Measurements from ENCODE around the gene GATAD1. TPM values are rescaled to one million over a fixed set of nuclear protein-coding genes. Genes with fewer than 3 reads are reported as not detected.

Gene GATAD1
- polyA plus RNA-seq, 3 donors = 6.6 to 34.1 (median 7.6) TPM

GRCh38 chr7:92461027-92462003, 14.0 kb downstream of the GATAD1 start:
- peak; percentile 76 for TF ChIP-seq CTCF (IDR thresholded peaks at IDR 0.05)
- Histone ChIP-seq H3K9me3 (replicated peaks in 1 of 2; ENCODE audit: control insufficient read depth in 1 of 2, insufficient read depth in 1 of 2, low read length in 2 of 2) (no peaks in the 10 kb centered on the region), H3K79me2 (ENCODE audit: insufficient read depth, low read length) (no peaks in the 10 kb centered on the region), H3K36me3 (replicated peaks in 1 of 2; ENCODE audit: control insufficient read depth in 1 of 2, insufficient read depth in 2 of 2, low read length in 2 of 2) (peaks cover 15 to 48% of the 10 kb centered on the region in 2 donors), H3K4me3 (replicated peaks in 1 of 3; ENCODE audit: low read depth in 2 of 3, low read length in 3 of 3) (no peak overlapping the region), H3K4me1 (ENCODE audit: control insufficient read depth in 1 of 2, insufficient read depth in 2 of 2, low read length in 2 of 2) (no peaks in the 10 kb centered on the region), H3K27ac (ENCODE audit: low read depth in 1 of 2, low read length in 2 of 2) (no peak overlapping the region), H3K4me2 (replicated peaks; ENCODE audit: extremely low read depth, low read length, poor library complexity, severe bottlenecking) (no peak overlapping the region), H4K20me1 (ENCODE audit: insufficient read depth, low read length) (no peaks in the 10 kb centered on the region), H2AFZ (ENCODE audit: insufficient read depth, low read depth, low read length, poor library complexity, severe bottlenecking) (no peak overlapping the region), H3K27me3 (ENCODE audit: control insufficient read depth in 2 of 2, insufficient read depth in 2 of 2, low read length in 2 of 2) (no peaks in the 10 kb centered on the region), H3K9ac (ENCODE audit: insufficient read depth, low read length, poor library complexity, severe bottlenecking) (no peak overlapping the region)
- DNase-seq = no peak
- no peak overlapping the region for H3K4me3 Mint-ChIP-seq
- intact Hi-C loops (cut with micrococcal nuclease) = no loop called here
- no peaks in the 10 kb centered on the region for H3K9me3 Mint-ChIP-seq
- peak overlapping the region in 1 of 7 donors; percentile 3 for H3K27ac Mint-ChIP-seq
- no peaks in the 10 kb centered on the region for H3K27me3 Mint-ChIP-seq (ENCODE audit: low read depth in 3 of 3)
- WGBS (ENCODE audit: insufficient coverage) = 60% methylated on average over 1 of the region's 8 CpGs
- peaks cover 20 to 47% of the 10 kb centered on the region in 2 donors for H3K36me3 Mint-ChIP-seq
- H3K4me1 Mint-ChIP-seq = no peaks in the 10 kb centered on the region

GRCh38 chr7:92462560-92462959, 15.3 kb downstream of the GATAD1 start:
- Histone ChIP-seq H3K36me3 (replicated peaks in 1 of 2; ENCODE audit: control insufficient read depth in 1 of 2, insufficient read depth in 2 of 2, low read length in 2 of 2) (peaks cover 6 to 38% of the 10 kb centered on the region in 2 donors), H3K4me2 (replicated peaks; ENCODE audit: extremely low read depth, low read length, poor library complexity, severe bottlenecking) (no peak overlapping the region), H3K27me3 (ENCODE audit: control insufficient read depth in 2 of 2, insufficient read depth in 2 of 2, low read length in 2 of 2) (no peaks in the 10 kb centered on the region), H3K9me3 (replicated peaks in 1 of 2; ENCODE audit: control insufficient read depth in 1 of 2, insufficient read depth in 1 of 2, low read length in 2 of 2) (no peaks in the 10 kb centered on the region), H3K27ac (ENCODE audit: low read depth in 1 of 2, low read length in 2 of 2) (no peak overlapping the region), H3K4me3 (replicated peaks in 1 of 3; ENCODE audit: low read depth in 2 of 3, low read length in 3 of 3) (no peak overlapping the region), H2AFZ (ENCODE audit: insufficient read depth, low read depth, low read length, poor library complexity, severe bottlenecking) (no peak overlapping the region), H3K4me1 (ENCODE audit: control insufficient read depth in 1 of 2, insufficient read depth in 2 of 2, low read length in 2 of 2) (no peaks in the 10 kb centered on the region), H4K20me1 (ENCODE audit: insufficient read depth, low read length) (no peaks in the 10 kb centered on the region), H3K9ac (ENCODE audit: insufficient read depth, low read length, poor library complexity, severe bottlenecking) (no peak overlapping the region), H3K79me2 (ENCODE audit: insufficient read depth, low read length) (no peaks in the 10 kb centered on the region)
- no CpG with 5 or more reads among the region's 3 CpGs for WGBS (ENCODE audit: insufficient coverage)
- Mint-ChIP-seq H3K27ac (no peak overlapping the region), H3K9me3 (peaks cover 0 to 2% (median 0%) of the 10 kb centered on the region in 7 donors), H3K36me3 (peaks cover 17 to 39% of the 10 kb centered on the region in 2 donors), H3K27me3 (ENCODE audit: low read depth in 3 of 3) (no peaks in the 10 kb centered on the region), H3K4me3 (no peak overlapping the region), H3K4me1 (no peaks in the 10 kb centered on the region)
- DNase-seq = no peak
- no peak for TF ChIP-seq CTCF (IDR thresholded peaks at IDR 0.05)
- intact Hi-C loops (cut with micrococcal nuclease) = no loop called here
